ENCODE data around the gene CORO7.

The CORO7 gene

GRCh38 chr16:4416200-4417032 is at the start of gene CORO7:
TSS of gene CORO7 (minus strand) at chr16:4416596. CDS start at chr16:4416518, 78 bp downstream.
- DNase-seq (ENCODE audit: low spot score) = peak; percentile 99

- DNase-seq (ENCODE audit: low spot score) = no peak
These were observed 47.2 kb upstream of the CORO7 start for GRCh38 chr16:4463522-4464163.

- DNase-seq (ENCODE audit: low spot score) = no peak
These were observed 45.1 kb upstream of the CORO7 start for GRCh38 chr16:4461250-4462085.

- DNase-seq (ENCODE audit: low spot score) = no peak
These were observed 44.5 kb upstream of the CORO7 start for GRCh38 chr16:4460936-4461249.

GRCh38 chr16:4455951-4456350 is 39.6 kb upstream of the CORO7 start:
- DNase-seq (ENCODE audit: low spot score) = no peak

- DNase-seq (ENCODE audit: low spot score) = no peak
These were observed 38.7 kb upstream of the CORO7 start for GRCh38 chr16:4455081-4455480.

- DNase-seq (ENCODE audit: low spot score) = no peak
These were observed 38.2 kb upstream of the CORO7 start for GRCh38 chr16:4454623-4455022.

- DNase-seq (ENCODE audit: low spot score) = no peak
These were observed 36.3 kb upstream of the CORO7 start for GRCh38 chr16:4452674-4453073.

- DNase-seq (ENCODE audit: low spot score) = peak; percentile 73
These were observed 34.6 kb upstream of the CORO7 start for GRCh38 chr16:4450931-4451519.

- DNase-seq (ENCODE audit: low spot score) = no peak
These were observed 34.0 kb upstream of the CORO7 start for GRCh38 chr16:4450430-4450829.

- no peak for DNase-seq (ENCODE audit: low spot score)
These were observed 27.6 kb upstream of the CORO7 start for GRCh38 chr16:4443986-4444385.

GRCh38 chr16:4443271-4443670 is 26.9 kb upstream of the CORO7 start:
- no peak for DNase-seq (ENCODE audit: low spot score)

- no peak for DNase-seq (ENCODE audit: low spot score)
These were observed 26.0 kb upstream of the CORO7 start for GRCh38 chr16:4442371-4442770.

- DNase-seq (ENCODE audit: low spot score) = no peak
These were observed 21.0 kb upstream of the CORO7 start for GRCh38 chr16:4437366-4437765.

- DNase-seq (ENCODE audit: low spot score) = no peak
These were observed 19.1 kb upstream of the CORO7 start for GRCh38 chr16:4435337-4436067.

GRCh38 chr16:4433914-4434787 is 17.8 kb upstream of the CORO7 start:
- no peak for DNase-seq (ENCODE audit: low spot score)

GRCh38 chr16:4433228-4433627 is 16.8 kb upstream of the CORO7 start:
- no peak for DNase-seq (ENCODE audit: low spot score)

- DNase-seq (ENCODE audit: low spot score) = no peak
These were observed 14.6 kb upstream of the CORO7 start for GRCh38 chr16:4431023-4431422.

GRCh38 chr16:4428500-4428899 is 12.1 kb upstream of the CORO7 start:
- no peak for DNase-seq (ENCODE audit: low spot score)

GRCh38 chr16:4426722-4427372 is 10.5 kb upstream of the CORO7 start:
- DNase-seq (ENCODE audit: low spot score) = no peak

Measured in D341Med (cell line).